Tibial artery (tissue), 4 donors: Measurements from ENCODE around the gene ZNF239.
"Not testable (repeated sequence)": the region's sequence is repeated elsewhere in the genome, so short reads cannot be mapped to it uniquely, and the experiment has no call there.

Experiments used
- DNase-seq, 2 donors: peaks; one replicate each; pipeline ENCODE4 v3.0.0-alpha.2; 2019
- H3K27ac ChIP-seq, 2 donors: fragments of 200-600 bp; sonication (generic) in 1 of 2; 1 replicate in 1 of 2; 2 replicates in 1 of 2; pipeline ENCODE4 v1.5.1; 2018 to 2019; ENCODE audit warnings: mild to moderate bottlenecking in 1 of 2
- H3K27me3 ChIP-seq, 2 donors: fragments of 200-600 bp; sonication (generic) in 1 of 2; one replicate each; pipeline versions ENCODE4 v1.5.1 to v1.6.0; 2016 to 2019
- H3K36me3 ChIP-seq, 3 donors: fragments of 200-600 bp; sonication (generic) in 2 of 3; one replicate each; pipeline ENCODE4 v1.5.1; 2016 to 2019; ENCODE audit warnings: mild to moderate bottlenecking in 2 of 3
- H3K4me1 ChIP-seq, 4 donors: fragments of 200-600 bp; sonication (generic) in 2 of 4; 1 replicate in 3 of 4; 2 replicates in 1 of 4; pipeline ENCODE4 v1.5.1; 2016 to 2019
- H3K4me3 ChIP-seq, 2 donors: fragments of 200-600 bp; sonication (generic) in 1 of 2; 1 replicate in 1 of 2; 2 replicates in 1 of 2; pipeline ENCODE4 v1.5.1; 2018 to 2019; ENCODE audit warnings: mild to moderate bottlenecking in 2 of 2
- H3K9me3 ChIP-seq, 3 donors: fragments of 200-600 bp; sonication (generic) in 1 of 3; one replicate each; pipeline ENCODE4 v1.5.1; 2016 to 2019
- intact Hi-C: fragments of 100-400 bp; cut with DNase I; formaldehyde crosslinking; loops from one replicate; pipeline ENCODE4 v1.15.0; 2023; ENCODE audit warnings: low total_unique reads
- TF ChIP-seq, protein P1 (sequence below), 2 experiments: fragments of 200-600 bp in 1 of 2; fragments of 450-650 bp in 1 of 2; IDR thresholded peaks; one replicate each; pipeline ENCODE4 v1.5.1; 2017 to 2019; ENCODE audit warnings: antibody characterized with exemption in 2 of 2, mild to moderate bottlenecking in 1 of 2, moderate library complexity in 1 of 2

Gene ZNF239

DNA sequence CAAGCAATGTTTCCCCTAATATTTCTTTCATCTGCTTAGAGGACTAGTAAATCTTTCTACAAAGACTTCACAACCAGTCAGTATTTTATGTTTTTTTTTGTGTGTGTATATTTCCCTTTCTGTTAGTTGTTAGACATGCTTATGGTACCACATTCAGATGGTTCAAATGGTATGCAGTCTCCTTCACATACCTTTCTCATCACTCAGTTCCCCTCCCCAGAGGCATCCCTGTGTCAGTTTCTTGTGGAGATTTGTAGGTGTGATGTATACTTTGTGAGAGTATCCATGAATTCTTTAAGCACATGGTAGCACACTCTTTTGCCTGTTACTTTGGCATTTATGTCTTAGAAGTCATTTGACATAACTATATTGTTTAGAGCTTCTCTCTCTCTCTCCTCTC, 36.2 kb upstream of the ZNF239 start:
- Histone ChIP-seq H3K4me1 (peaks cover 0 to 10% (median 4%) of the 10 kb centered on the region in 4 donors), H3K27me3 (no peaks in the 10 kb centered on the region), H3K9me3 (peaks cover 0 to 4% (median 0%) of the 10 kb centered on the region in 3 donors), H3K27ac (no peak overlapping the region), H3K36me3 (peaks cover 26 to 46% (median 43%) of the 10 kb centered on the region in 3 donors), H3K4me3 (no peak overlapping the region)
- TF ChIP-seq, protein P1, sequence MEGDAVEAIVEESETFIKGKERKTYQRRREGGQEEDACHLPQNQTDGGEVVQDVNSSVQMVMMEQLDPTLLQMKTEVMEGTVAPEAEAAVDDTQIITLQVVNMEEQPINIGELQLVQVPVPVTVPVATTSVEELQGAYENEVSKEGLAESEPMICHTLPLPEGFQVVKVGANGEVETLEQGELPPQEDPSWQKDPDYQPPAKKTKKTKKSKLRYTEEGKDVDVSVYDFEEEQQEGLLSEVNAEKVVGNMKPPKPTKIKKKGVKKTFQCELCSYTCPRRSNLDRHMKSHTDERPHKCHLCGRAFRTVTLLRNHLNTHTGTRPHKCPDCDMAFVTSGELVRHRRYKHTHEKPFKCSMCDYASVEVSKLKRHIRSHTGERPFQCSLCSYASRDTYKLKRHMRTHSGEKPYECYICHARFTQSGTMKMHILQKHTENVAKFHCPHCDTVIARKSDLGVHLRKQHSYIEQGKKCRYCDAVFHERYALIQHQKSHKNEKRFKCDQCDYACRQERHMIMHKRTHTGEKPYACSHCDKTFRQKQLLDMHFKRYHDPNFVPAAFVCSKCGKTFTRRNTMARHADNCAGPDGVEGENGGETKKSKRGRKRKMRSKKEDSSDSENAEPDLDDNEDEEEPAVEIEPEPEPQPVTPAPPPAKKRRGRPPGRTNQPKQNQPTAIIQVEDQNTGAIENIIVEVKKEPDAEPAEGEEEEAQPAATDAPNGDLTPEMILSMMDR (IDR thresholded peaks at IDR 0.05): no peak
- intact Hi-C loops: no loop called here
- DNase-seq: no peak

DNA sequence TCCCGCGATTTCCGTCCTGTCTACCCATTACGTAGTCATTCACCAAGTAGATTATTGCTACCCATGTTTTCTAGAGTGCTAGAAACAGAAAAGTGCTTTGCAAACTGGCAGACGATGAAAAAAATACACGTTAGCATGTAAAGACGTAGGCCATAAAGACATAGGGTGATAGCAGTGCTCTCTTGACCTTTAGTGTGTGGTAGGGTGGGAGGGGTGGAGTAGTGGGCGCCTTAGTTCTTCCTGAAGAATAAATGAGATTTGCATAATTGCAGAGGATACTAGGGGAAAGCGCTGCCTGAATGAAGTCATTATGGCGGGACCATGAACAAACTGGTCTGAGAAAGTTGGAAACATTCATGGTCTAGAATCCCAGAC, 32.8 kb upstream of the ZNF239 start:
- TF ChIP-seq, protein P1 (IDR thresholded peaks at IDR 0.05): no peak
- no peak for DNase-seq
- intact Hi-C loops: no loop called here
- no peaks in the 10 kb centered on the region for H3K27me3 ChIP-seq
- H3K27ac ChIP-seq: peak overlapping the region; percentile 55 to 86
- H3K4me1 ChIP-seq: peaks cover 0 to 10% (median 4%) of the 10 kb centered on the region in 4 donors
- peaks cover 0 to 4% (median 0%) of the 10 kb centered on the region in 3 donors for H3K9me3 ChIP-seq
- peaks cover 0 to 23% (median 22%) of the 10 kb centered on the region in 3 donors for H3K36me3 ChIP-seq
- peak overlapping the region; percentile 61 to 99 for H3K4me3 ChIP-seq

DNA sequence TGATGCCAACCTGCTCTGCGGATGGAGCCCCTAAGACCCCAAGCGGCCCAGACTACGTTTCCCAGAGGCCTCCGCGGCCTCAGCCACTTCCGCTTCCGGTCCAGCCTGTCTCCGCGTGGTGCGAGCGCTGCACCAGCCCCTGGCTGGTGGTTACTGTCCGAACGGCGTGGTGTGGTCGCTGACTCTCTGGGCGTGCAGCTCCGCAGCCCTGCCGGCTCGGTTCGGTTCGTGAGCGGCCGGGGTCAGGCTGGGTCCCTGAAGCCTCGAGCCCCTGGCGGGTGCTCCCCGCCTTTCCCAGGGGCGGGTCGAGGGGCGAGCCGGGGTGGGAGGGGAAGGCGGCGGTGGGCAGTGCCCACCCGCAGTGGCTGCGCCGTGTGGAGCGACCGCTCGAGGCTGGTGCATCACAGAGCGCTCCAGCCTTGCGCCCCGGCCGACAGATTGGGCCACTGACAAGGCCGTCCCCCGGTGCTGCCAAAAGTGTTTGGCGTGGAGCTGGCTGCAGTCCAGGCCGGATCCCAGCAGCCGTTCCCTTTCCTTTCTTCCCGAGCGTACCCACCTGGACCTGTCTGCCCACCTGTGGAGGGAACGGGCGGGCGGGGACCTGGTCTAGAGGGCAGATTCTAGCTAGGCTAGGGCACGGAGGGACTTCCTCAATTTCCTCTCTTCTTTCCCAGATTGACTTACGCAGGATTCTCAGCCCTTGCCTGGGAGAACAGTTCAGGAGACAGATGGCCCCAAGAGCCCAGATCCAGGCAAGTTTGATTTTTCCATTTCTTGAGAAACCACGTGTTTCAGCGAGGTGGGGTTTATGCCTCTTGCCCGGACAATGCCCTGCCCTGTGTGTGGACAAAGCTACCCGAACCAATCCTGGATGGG, 32.1 kb upstream of the ZNF239 start, which contains the start of gene ZNF485:
ZNF485 (plus strand) TSS at position 116 of the 876 bp plus-strand sequence; CDS start at position 729, 613 bp downstream.
- Histone ChIP-seq H3K4me3 (peak within 1 kb of the TSS; percentile 61 to 99), H3K27me3 (no peaks in the 10 kb centered on the region), H3K27ac (peak within 1 kb of the TSS; percentile 55 to 86), H3K9me3 (peaks cover 0 to 4% (median 0%) of the 10 kb centered on the region in 3 donors), H3K36me3 (peaks cover 0 to 22% (median 20%) of the 10 kb centered on the region in 3 donors), H3K4me1 (peaks cover 0 to 10% (median 4%) of the 10 kb centered on the region in 4 donors)
- intact Hi-C loops: no loop called here
- TF ChIP-seq, protein P1 (IDR thresholded peaks at IDR 0.05): no peak
- DNase-seq: peak; percentile 62 to 74

DNA sequence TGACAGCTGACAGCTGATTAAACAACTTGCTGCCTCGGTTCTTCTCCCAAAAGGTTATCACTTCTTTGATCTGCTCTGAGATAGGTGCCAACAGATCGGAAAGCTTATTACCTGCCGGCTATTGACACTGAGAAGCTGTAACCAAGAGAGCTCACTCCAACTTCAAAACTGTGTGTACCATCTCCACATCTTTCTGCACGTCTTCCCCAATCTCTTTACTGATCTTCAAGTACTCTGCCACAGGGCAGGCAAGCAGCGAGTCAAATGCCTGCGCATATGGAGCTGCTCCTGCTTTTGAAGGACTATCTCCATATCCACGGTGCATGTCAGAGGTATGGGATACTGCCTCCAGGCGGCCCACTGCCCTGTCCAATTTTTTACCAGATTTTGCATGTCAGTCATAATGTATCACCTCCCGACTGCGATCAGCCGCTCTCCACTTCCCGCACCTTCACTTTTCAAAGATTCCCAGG, 31.5 kb upstream of the ZNF239 start:
- no peaks in the 10 kb centered on the region for H3K27me3 ChIP-seq
- intact Hi-C loops: no loop called here
- peaks cover 0 to 10% (median 4%) of the 10 kb centered on the region in 4 donors for H3K4me1 ChIP-seq
- H3K9me3 ChIP-seq: no peaks in the 10 kb centered on the region
- peak overlapping the region; percentile 61 to 99 for H3K4me3 ChIP-seq
- peaks cover 0 to 16% (median 13%) of the 10 kb centered on the region in 3 donors for H3K36me3 ChIP-seq
- TF ChIP-seq, protein P1 (IDR thresholded peaks at IDR 0.05): no peak
- peak overlapping the region; percentile 55 to 86 for H3K27ac ChIP-seq
- no peak for DNase-seq

GRCh38 chr10:43601576-43601975, 27.2 kb upstream of the ZNF239 start:
- DNase-seq, H3K9me3 ChIP-seq, H3K27me3 ChIP-seq, H3K27ac ChIP-seq, H3K4me3 ChIP-seq, H3K4me1 ChIP-seq, H3K36me3 ChIP-seq, intact Hi-C loops: not testable (repeated sequence)

DNA sequence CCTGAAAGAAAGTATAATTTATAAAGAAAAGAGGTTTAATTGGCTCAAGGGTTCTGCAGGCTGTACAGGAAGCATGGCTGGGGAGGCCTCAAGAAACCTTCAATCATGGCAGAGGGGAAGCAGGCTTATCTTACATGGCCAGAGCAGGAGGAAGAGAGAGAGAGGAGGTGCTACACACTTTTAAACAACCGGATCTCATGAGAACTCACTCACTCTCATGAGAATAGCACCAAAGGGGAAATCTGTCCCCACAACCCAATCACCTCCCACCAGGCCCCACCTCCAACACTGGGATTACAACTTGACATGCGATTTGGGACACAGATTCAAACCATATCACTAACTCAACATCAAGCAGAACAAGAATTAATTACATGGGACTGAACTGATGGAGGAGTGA, 24.9 kb upstream of the ZNF239 start:
- TF ChIP-seq, protein P1 (IDR thresholded peaks at IDR 0.05): no peak
- H3K4me3 ChIP-seq: no peak overlapping the region
- intact Hi-C loops: no loop called here
- no peaks in the 10 kb centered on the region for H3K9me3 ChIP-seq
- H3K36me3 ChIP-seq: no peaks in the 10 kb centered on the region
- H3K27ac ChIP-seq: no peak overlapping the region
- no peak for DNase-seq
- no peaks in the 10 kb centered on the region for H3K4me1 ChIP-seq
- no peaks in the 10 kb centered on the region for H3K27me3 ChIP-seq
